IMR-90 (cell line): Measurements from ENCODE around the gene TRDN. TPM values are rescaled to one million over a fixed set of nuclear protein-coding genes. Genes with fewer than 3 reads are reported as not detected.

Source experiments
- ATAC-seq: fragments of 200-7000 bp; cut with Tn5 transposase; 2 replicates; pipeline ENCODE4 v1.9.1; 2020; ENCODE audit warnings: low read depth, mild to moderate bottlenecking, moderate library complexity
- BruUV-seq: library from RNA; stranded (reverse); fragments of 400-500 nt; replicated peaks from 2 replicates; lab custom pipeline; 2021; lab: Mats Ljungman, UMichigan
- CTCF ChIA-PET: fragments of 300-600 bp; formaldehyde crosslinking; extraction: SDS; loops from one replicate; lab custom pipeline; 2021; ENCODE audit warnings: antibody characterized with exemption; lab: Yijun Ruan, JAX
- POLR2A ChIA-PET: fragments of 300-600 bp; sonication (Branson Sonifier 250); formaldehyde crosslinking; loops from one replicate; lab custom pipeline; 2022; ENCODE audit warnings: antibody characterized with exemption; ENCODE audit not compliant: unreplicated experiment; lab: Charles Lee
- DNase-seq: peaks from one replicate; pipeline ENCODE4 v3.0.0; 2013
- H2AFZ ChIP-seq: replicated peaks from 2 replicates; pipeline ENCODE3; 2013; ENCODE audit warnings: low read length, mild to moderate bottlenecking; ENCODE audit not compliant: poor library complexity
- H2AK5ac ChIP-seq: 2 replicates; pipeline ENCODE4 v1.6.1; 2013; ENCODE audit warnings: low read depth, low read length, inconsistent platforms
- H2AK9ac ChIP-seq: replicated peaks from 2 replicates; pipeline ENCODE3; 2013; ENCODE audit warnings: mild to moderate bottlenecking, low read depth, low read length, moderate library complexity; ENCODE audit not compliant: poor library complexity
- H2BK120ac ChIP-seq: 2 replicates; pipeline ENCODE4 v1.6.1; 2013; ENCODE audit warnings: low read depth, low read length, inconsistent platforms
- H2BK15ac ChIP-seq: 3 replicates; pipeline ENCODE4 v1.6.1; 2013; ENCODE audit warnings: low read depth, low read length, inconsistent platforms
- H2BK20ac ChIP-seq: 2 replicates; pipeline ENCODE4 v1.6.1; 2013; ENCODE audit warnings: low read depth, mild to moderate bottlenecking, inconsistent platforms, low read length, moderate library complexity
- H2BK5ac ChIP-seq: 2 replicates; pipeline ENCODE4 v1.6.1; 2013; ENCODE audit warnings: mild to moderate bottlenecking, low read depth, low read length, inconsistent platforms; ENCODE audit not compliant: poor library complexity, severe bottlenecking
- H3K14ac ChIP-seq: replicated peaks from 2 replicates; pipeline ENCODE4 v1.6.1; 2013; ENCODE audit warnings: low read depth, low read length, inconsistent platforms
- H3K18ac ChIP-seq: 2 replicates; pipeline ENCODE4 v1.6.1; 2013; ENCODE audit warnings: low read depth, low read length, control low read depth
- H3K23ac ChIP-seq: 2 replicates; pipeline ENCODE4 v1.6.1; 2013; ENCODE audit warnings: low read depth, low read length, inconsistent platforms
- H3K27ac ChIP-seq: 2 replicates; pipeline ENCODE4 v1.5.1; 2013; ENCODE audit warnings: mild to moderate bottlenecking, control low read depth, low read length; ENCODE audit not compliant: insufficient read depth
- H3K27me3 ChIP-seq: 2 replicates; pipeline ENCODE4 v1.6.1; 2013; ENCODE audit warnings: low read length; ENCODE audit not compliant: control insufficient read depth, insufficient read depth
- H3K36me3 ChIP-seq: 2 replicates; pipeline ENCODE4 v1.6.1; 2013; ENCODE audit warnings: low read length, mixed read lengths; ENCODE audit not compliant: control insufficient read depth, insufficient read depth
- H3K4ac ChIP-seq: 2 replicates; pipeline ENCODE4 v1.6.1; 2013; ENCODE audit warnings: low read depth, low read length, inconsistent platforms
- H3K4me1 ChIP-seq: 2 replicates; pipeline ENCODE4 v1.6.1; 2013; ENCODE audit warnings: low read length, mixed read lengths; ENCODE audit not compliant: control insufficient read depth, insufficient read depth
- H3K4me2 ChIP-seq: 2 replicates; pipeline ENCODE4 v1.6.1; 2013; ENCODE audit warnings: low read depth, mild to moderate bottlenecking, control low read depth, low read length, moderate library complexity
- H3K4me3 ChIP-seq: 2 replicates; pipeline ENCODE4 v1.5.1; 2013; ENCODE audit warnings: low read depth, mild to moderate bottlenecking, control low read depth, low read length, moderate library complexity; ENCODE audit not compliant: insufficient read depth
- H3K56ac ChIP-seq: 2 replicates; pipeline ENCODE4 v1.6.1; 2013; ENCODE audit warnings: low read length, inconsistent platforms; ENCODE audit not compliant: insufficient read depth; ENCODE audit errors: extremely low read depth
- H3K79me1 ChIP-seq, 2 experiments: 2 replicates each; pipeline ENCODE4 v1.6.1; 2013; ENCODE audit warnings: low read length in 2 of 2, inconsistent platforms in 1 of 2, low read depth in 1 of 2
- H3K9ac ChIP-seq: 2 replicates; pipeline ENCODE4 v1.6.1; 2013; ENCODE audit warnings: low read depth, low read length, control low read depth
- H3K9me1 ChIP-seq: 2 replicates; pipeline ENCODE4 v1.6.1; 2013; ENCODE audit warnings: low read length, inconsistent platforms; ENCODE audit not compliant: insufficient read depth
- H3K9me3 ChIP-seq: 2 replicates; pipeline ENCODE4 v1.6.1; 2013; ENCODE audit warnings: low read length; ENCODE audit not compliant: control insufficient read depth, insufficient read depth
- H4K20me1 ChIP-seq: 2 replicates; pipeline ENCODE4 v1.6.1; 2013; ENCODE audit warnings: low read length, inconsistent platforms; ENCODE audit not compliant: insufficient read depth
- H4K5ac ChIP-seq: 2 replicates; pipeline ENCODE4 v1.6.1; 2013; ENCODE audit warnings: mild to moderate bottlenecking, low read depth, low read length, control low read depth
- H4K8ac ChIP-seq, 2 experiments: 2 replicates each; pipeline ENCODE4 v1.6.1; 2013; ENCODE audit warnings: low read depth in 2 of 2, low read length in 2 of 2, control low read depth in 1 of 2, inconsistent platforms in 1 of 2
- H4K91ac ChIP-seq: 2 replicates; pipeline ENCODE4 v1.6.1; 2013; ENCODE audit warnings: low read depth, low read length, inconsistent platforms; ENCODE audit not compliant: insufficient read depth
- BHLHE40 ChIP-seq: fragments of 150-350 bp; IDR thresholded peaks from 2 replicates; pipeline ENCODE4 v1.6.1; 2016; ENCODE audit warnings: mild to moderate bottlenecking, low read depth, low read length
- CEBPB ChIP-seq: IDR thresholded peaks from 2 replicates; pipeline ENCODE4 v1.6.1; 2012; ENCODE audit warnings: low read depth, low read length, improper control_type of control experiment
- CHD1 ChIP-seq: IDR thresholded peaks from 2 replicates; pipeline ENCODE4 v1.6.1; 2012; ENCODE audit warnings: low read depth, low read length, improper control_type of control experiment
- CTCF ChIP-seq: conservative IDR thresholded peaks from 2 replicates; pipeline ENCODE4 v1.5.1; 2012; ENCODE audit warnings: mild to moderate bottlenecking, low read depth, low read length, improper control_type of control experiment
- ELK1 ChIP-seq: fragments of 150-350 bp; IDR thresholded peaks from 2 replicates; pipeline ENCODE4 v1.6.1; 2016; ENCODE audit warnings: low read depth, mild to moderate bottlenecking, low read length, moderate library complexity, borderline replicate concordance
- FOS ChIP-seq: fragments of 150-350 bp; IDR thresholded peaks from 2 replicates; pipeline ENCODE4 v1.6.1; 2016; ENCODE audit warnings: low read depth, low read length
- MAFK ChIP-seq: IDR thresholded peaks from 2 replicates; pipeline ENCODE4 v1.6.1; 2012; ENCODE audit warnings: low read depth, low read length, improper control_type of control experiment
- MAZ ChIP-seq: IDR thresholded peaks from 2 replicates; pipeline ENCODE4 v1.6.1; 2012; ENCODE audit warnings: low read depth, mild to moderate bottlenecking, low read length, improper control_type of control experiment, moderate library complexity, borderline replicate concordance
- MXI1 ChIP-seq: IDR thresholded peaks from 2 replicates; pipeline ENCODE4 v1.6.1; 2012; ENCODE audit warnings: low read depth, mild to moderate bottlenecking, low read length, moderate library complexity, borderline replicate concordance
- NFE2L2 ChIP-seq: fragments of 150-350 bp; IDR thresholded peaks from 2 replicates; pipeline ENCODE4 v1.6.1; 2016; ENCODE audit warnings: low read depth, mild to moderate bottlenecking, low read length
- POLR2A ChIP-seq: IDR thresholded peaks from 2 replicates; pipeline ENCODE4 v1.6.1; 2012; ENCODE audit warnings: mild to moderate bottlenecking, low read depth, low read length
- RAD21 ChIP-seq: IDR thresholded peaks from 2 replicates; pipeline ENCODE4 v1.6.1; 2012; ENCODE audit warnings: low read length, improper control_type of control experiment
- RCOR1 ChIP-seq: IDR thresholded peaks from 2 replicates; pipeline ENCODE4 v1.6.1; 2012; ENCODE audit warnings: mild to moderate bottlenecking, low read length, improper control_type of control experiment; ENCODE audit not compliant: insufficient replicate concordance
- RFX5 ChIP-seq: IDR thresholded peaks from 2 replicates; pipeline ENCODE4 v1.8.0; 2012; ENCODE audit warnings: low read depth, mild to moderate bottlenecking, low read length, moderate library complexity
- SMC3 ChIP-seq: fragments of 150-350 bp; IDR thresholded peaks from 2 replicates; pipeline ENCODE4 v1.6.1; 2016; ENCODE audit warnings: low read depth, mild to moderate bottlenecking, antibody characterized with exemption, low read length, moderate library complexity
- USF2 ChIP-seq: fragments of 150-350 bp; IDR thresholded peaks from 2 replicates; pipeline ENCODE4 v1.6.1; 2017; ENCODE audit warnings: mild to moderate bottlenecking, antibody characterized with exemption, low read length, low read depth
- WGBS, 2 experiments: methylation state at CpG; one replicate each; pipeline versions ENCODE4 v1.1.5 to v1.1.7; 2013; ENCODE audit warnings: missing lambda C conversion rate in 2 of 2; ENCODE audit not compliant: insufficient read length in 1 of 2; ENCODE audit errors: extremely low coverage in 2 of 2; 5-methylcytosine and 5-hydroxymethylcytosine counted together
- dilution Hi-C: fragments of 300-500 bp; cut with HindIII; formaldehyde crosslinking; loops from one replicate; pipeline ENCODE4 v1.14.3; 2018; ENCODE audit warnings: low sequenced_read_pairs; ENCODE audit not compliant: unreplicated experiment
- in situ Hi-C: fragments of 300-500 bp; cut with MboI; formaldehyde crosslinking; loops from 3 replicates; pipeline ENCODE4 v1.14.3; 2019; ENCODE audit warnings: low sequenced_read_pairs, inconsistent platforms, mixed read lengths
- intact Hi-C: fragments of 100-400 bp; cut with micrococcal nuclease; formaldehyde crosslinking; loops from 2 replicates; pipeline ENCODE4 v1.10.0; 2022
- polyA plus RNA-seq, 3 experiments: library from polyadenylated mRNA; depleted of rRNA; stranded (reverse); fragments of >200 nt; gene quantifications; 2 replicates each; pipeline ENCODE4 v1.2.3, GENCODE V29; 2012; ENCODE audit warnings: low replicate concordance in 1 of 3
- total RNA-seq: library from RNA; depleted of rRNA; stranded (reverse); fragments of >200 nt; gene quantifications from 2 replicates; pipeline ENCODE4 v1.2.3, GENCODE V29; 2012

Gene TRDN
- total and polyA plus RNA-seq, 2 of the 4 experiments (the other 2 are of a cell fraction), result not detected

- Histone ChIP-seq H3K9me1 (no peaks in the 10 kb centered on the region), H2BK5ac (no peak overlapping the region), H2AK9ac (no peak overlapping the region), H2AK5ac (no peak overlapping the region), H3K79me1 (no peaks in the 10 kb centered on the region), H4K5ac (no peak overlapping the region), H3K56ac (no peak overlapping the region), H2AFZ (no peak overlapping the region), H3K27me3 (no peaks in the 10 kb centered on the region), H3K9me3 (peaks cover 9% of the 10 kb centered on the region), H3K4me3 (no peak overlapping the region), H4K91ac (no peak overlapping the region), H4K8ac (no peak overlapping the region), H2BK20ac (no peak overlapping the region), H3K4me1 (no peaks in the 10 kb centered on the region), H3K18ac (no peak overlapping the region), H3K27ac (no peak overlapping the region), H4K20me1 (no peaks in the 10 kb centered on the region), H3K23ac (no peak overlapping the region), H3K14ac (no peak overlapping the region), H3K4ac (no peak overlapping the region), H3K36me3 (no peaks in the 10 kb centered on the region), H3K4me2 (no peak overlapping the region), H2BK120ac (no peak overlapping the region), H3K9ac (no peak overlapping the region), H2BK15ac (no peak overlapping the region)
- dilution Hi-C loops (no loop called here), in situ Hi-C loops (no loop called here), intact Hi-C loops (no loop called here)
- 20% methylated on average over 2 of the region's 4 CpGs; no CpG with 5 or more reads in 1 of the 2 experiments for WGBS, 2 experiments
- no TSS peak for BruUV-seq
- CTCF ChIA-PET, result interaction anchor here (0.7 kb wide), 1 partner anchor 15 kb away, joined by 3 read pairs; no protein-coding TSS in a partner anchor
- no peak for DNase-seq
- ATAC-seq, result no peak
- no peak for TF ChIP-seq MAZ
- TF ChIP-seq RAD21, result no peak
- no peak for TF ChIP-seq POLR2A
- TF ChIP-seq MAFK, result no peak
- TF ChIP-seq USF2, result no peak
- no peak for TF ChIP-seq CHD1
- TF ChIP-seq RCOR1, result no peak
- no peak for TF ChIP-seq SMC3
- no peak for TF ChIP-seq MXI1
- TF ChIP-seq FOS, result no peak
- no peak for TF ChIP-seq CTCF
- no peak for TF ChIP-seq RFX5
- no peak for TF ChIP-seq ELK1
- TF ChIP-seq CEBPB, result no peak
- TF ChIP-seq NFE2L2, result no peak
- TF ChIP-seq BHLHE40, result no peak
- POLR2A ChIA-PET, result no interaction called here
Observed at GRCh38 chr6:123215211-123215610, 421.5 kb downstream of the TRDN start.
